Liver (tissue), 9 donors: ENCODE results near the gene INPP4A. TPM values are rescaled to one million over a fixed set of nuclear protein-coding genes. Genes with fewer than 3 reads are reported as not detected.

ENCODE experiments used
- DNase-seq: peaks from one replicate; pipeline ENCODE4 v3.0.0-alpha.2; 2017; ENCODE audit warnings: low spot score
- H3K27ac ChIP-seq, 2 donors: one replicate each; pipeline ENCODE4 v1.7.0; 2013; ENCODE audit warnings: inconsistent platforms in 2 of 2, low read length in 2 of 2, control low read depth in 1 of 2, low read depth in 1 of 2, mild to moderate bottlenecking in 1 of 2
- H3K27me3 ChIP-seq, 4 donors: one replicate each; pipeline versions ENCODE4 v1.6.1 to v1.7.0; 2013; ENCODE audit warnings: low read length in 3 of 4, inconsistent platforms in 1 of 4, mild to moderate bottlenecking in 1 of 4, moderate library complexity in 1 of 4; ENCODE audit not compliant: control insufficient read depth in 4 of 4, insufficient read depth in 4 of 4
- H3K36me3 ChIP-seq, 4 donors: one replicate each; pipeline versions ENCODE4 v1.6.1 to v1.7.0; 2013; ENCODE audit warnings: low read length in 3 of 4, mild to moderate bottlenecking in 3 of 4, low read depth in 1 of 4, moderate library complexity in 1 of 4; ENCODE audit not compliant: control insufficient read depth in 4 of 4, insufficient read depth in 3 of 4
- H3K4me1 ChIP-seq, 4 donors: one replicate each; pipeline versions ENCODE4 v1.6.1 to v1.7.0; 2013; ENCODE audit warnings: low read length in 3 of 4, mild to moderate bottlenecking in 3 of 4, moderate library complexity in 1 of 4; ENCODE audit not compliant: control insufficient read depth in 4 of 4, insufficient read depth in 4 of 4
- H3K4me3 ChIP-seq, 3 donors: one replicate each; pipeline versions ENCODE4 v1.6.1 to v1.7.0; 2013; ENCODE audit warnings: low read length in 3 of 3, control low read depth in 1 of 3, low read depth in 1 of 3, mild to moderate bottlenecking in 1 of 3
- H3K9ac ChIP-seq, 2 donors: one replicate each; pipeline ENCODE4 v1.7.0; 2013; ENCODE audit warnings: low read length in 2 of 2, mild to moderate bottlenecking in 2 of 2, moderate library complexity in 2 of 2, control low read depth in 1 of 2, low read depth in 1 of 2
- H3K9me3 ChIP-seq, 4 donors: one replicate each; pipeline versions ENCODE4 v1.6.1 to v1.7.0; 2013; ENCODE audit warnings: low read length in 3 of 4; ENCODE audit not compliant: control insufficient read depth in 4 of 4
- FOXA1 ChIP-seq: IDR thresholded peaks from 2 replicates; pipeline ENCODE4 v1.6.1; 2016; ENCODE audit warnings: antibody characterized with exemption
- HNF4A ChIP-seq, 2 donors: conservative IDR thresholded peaks; 2 replicates each; pipeline ENCODE4 v1.6.1; 2016; ENCODE audit warnings: antibody characterized with exemption in 2 of 2, mild to moderate bottlenecking in 2 of 2
- HNF4G ChIP-seq: IDR thresholded peaks from 2 replicates; pipeline ENCODE4 v1.6.1; 2016; ENCODE audit warnings: antibody characterized with exemption
- JUND ChIP-seq, 2 donors: IDR thresholded peaks; 2 replicates each; pipeline ENCODE4 v1.6.1; 2016; ENCODE audit warnings: antibody characterized with exemption in 2 of 2
- RAD21 ChIP-seq, 2 donors: IDR thresholded peaks; 2 replicates each; pipeline ENCODE4 v1.6.1; 2016; ENCODE audit warnings: antibody characterized with exemption in 2 of 2, mild to moderate bottlenecking in 2 of 2
- RXRA ChIP-seq, 2 donors: IDR thresholded peaks; 2 replicates each; pipeline ENCODE4 v1.6.1; 2017 to 2018; ENCODE audit warnings: antibody characterized with exemption in 2 of 2, mild to moderate bottlenecking in 1 of 2
- SP1 ChIP-seq: IDR thresholded peaks from 2 replicates; pipeline ENCODE4 v1.6.1; 2018; ENCODE audit warnings: antibody characterized with exemption, mild to moderate bottlenecking
- TAF1 ChIP-seq: conservative IDR thresholded peaks from 2 replicates; pipeline ENCODE4 v1.6.1; 2016; ENCODE audit warnings: antibody characterized with exemption, mild to moderate bottlenecking
- WGBS: extraction: QIAGEN DNeasy Blood & Tissue Kit; methylation state at CpG from one replicate; pipeline ENCODE4 v1.1.7; 2013; 5-methylcytosine and 5-hydroxymethylcytosine counted together
- polyA plus RNA-seq, 2 donors: library from polyadenylated mRNA; stranded (reverse) in 1 of 2; unstranded in 1 of 2; fragments of 200-250 nt in 1 of 2; fragments of >200 nt in 1 of 2; fragmentation: Nextera tagmentation in 1 of 2; extraction: Ambion mirVana in 1 of 2; gene quantifications; one replicate each; pipeline versions ENCODE4 v1.2.1 to v1.2.3, GENCODE V29; 2013 to 2015
- total RNA-seq, 2 donors: library from RNA; depleted of rRNA; stranded (reverse); fragments of >200 nt; gene quantifications; one replicate each; pipeline ENCODE4 v1.2.3, GENCODE V29; 2014
- TF ChIP-seq, protein P1 (sequence below): fragments of 150-350 bp; IDR thresholded peaks from 2 replicates; pipeline ENCODE4 v1.5.1; 2017; ENCODE audit warnings: improper control_type of control experiment, low read depth, low read length; ENCODE audit not compliant: missing input control
- TF ChIP-seq, protein P2 (sequence below): IDR thresholded peaks from 2 replicates; pipeline ENCODE4 v1.6.1; 2016; ENCODE audit warnings: antibody characterized with exemption
- TF ChIP-seq, protein P3 (sequence below): IDR thresholded peaks from 2 replicates; pipeline ENCODE4 v1.6.1; 2016; ENCODE audit warnings: antibody characterized with exemption, mild to moderate bottlenecking
- donor health status: healthy.
- donor health status: healthy.
- donor health status: healthy.
- donor health status: healthy.
- donor health status: healthy.

The INPP4A gene
- total and polyA plus RNA-seq, 4 donors, result 2.9 to 14.9 (median 7.2) TPM

DNA sequence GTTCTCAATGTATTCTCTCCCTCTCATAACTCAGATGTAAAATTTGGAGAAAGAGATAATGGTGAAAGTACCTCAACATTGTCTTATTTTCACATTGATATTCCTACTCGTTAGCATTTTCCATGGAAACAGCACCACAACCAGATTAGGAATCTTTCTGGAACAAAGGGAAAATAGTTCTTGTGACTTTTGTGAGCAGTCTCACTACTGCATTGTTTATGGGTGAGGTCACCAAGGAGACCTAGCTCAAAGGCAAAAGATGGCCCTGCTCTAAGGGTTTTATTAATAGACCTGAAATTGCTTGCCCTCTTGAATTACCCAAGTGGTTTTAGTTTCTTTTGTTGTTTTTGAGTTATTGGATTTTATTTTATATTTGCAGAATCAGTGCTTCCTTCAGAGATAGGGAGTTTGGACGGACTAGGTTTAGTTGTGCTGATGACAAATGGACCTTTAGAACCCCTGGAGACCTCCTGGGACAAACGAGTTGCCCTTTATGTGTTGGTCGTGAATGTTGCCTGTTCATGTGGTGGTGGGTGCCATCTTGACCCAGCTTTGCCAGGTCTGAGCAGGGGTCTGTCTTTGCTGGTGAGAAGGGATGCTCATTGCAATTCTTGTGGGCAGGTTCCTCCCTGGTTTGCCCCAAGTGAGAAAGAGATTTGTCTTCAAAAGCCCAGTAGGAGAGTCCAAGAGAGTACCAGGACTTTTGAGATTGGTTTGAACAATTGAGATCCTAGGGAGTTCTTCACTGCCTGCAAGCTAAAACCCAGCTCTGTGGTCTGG is 58.1 kb downstream of the INPP4A start:
- DNase-seq, result no peak
- no peaks in the 10 kb centered on the region for H3K36me3 ChIP-seq
- WGBS, result 85% methylated on average over 4 of the region's 4 CpGs
- H3K9ac ChIP-seq, result no peak overlapping the region
- TF ChIP-seq HNF4A (conservative IDR thresholded peaks at IDR 0.05) (no peak), JUND (IDR thresholded peaks at IDR 0.05) (no peak), SP1 (no peak), HNF4G (no peak), TAF1 (no peak), FOXA1 (no peak), RAD21 (IDR thresholded peaks at IDR 0.05) (no peak), RXRA (IDR thresholded peaks at IDR 0.05) (no peak)
- TF ChIP-seq, protein P1, sequence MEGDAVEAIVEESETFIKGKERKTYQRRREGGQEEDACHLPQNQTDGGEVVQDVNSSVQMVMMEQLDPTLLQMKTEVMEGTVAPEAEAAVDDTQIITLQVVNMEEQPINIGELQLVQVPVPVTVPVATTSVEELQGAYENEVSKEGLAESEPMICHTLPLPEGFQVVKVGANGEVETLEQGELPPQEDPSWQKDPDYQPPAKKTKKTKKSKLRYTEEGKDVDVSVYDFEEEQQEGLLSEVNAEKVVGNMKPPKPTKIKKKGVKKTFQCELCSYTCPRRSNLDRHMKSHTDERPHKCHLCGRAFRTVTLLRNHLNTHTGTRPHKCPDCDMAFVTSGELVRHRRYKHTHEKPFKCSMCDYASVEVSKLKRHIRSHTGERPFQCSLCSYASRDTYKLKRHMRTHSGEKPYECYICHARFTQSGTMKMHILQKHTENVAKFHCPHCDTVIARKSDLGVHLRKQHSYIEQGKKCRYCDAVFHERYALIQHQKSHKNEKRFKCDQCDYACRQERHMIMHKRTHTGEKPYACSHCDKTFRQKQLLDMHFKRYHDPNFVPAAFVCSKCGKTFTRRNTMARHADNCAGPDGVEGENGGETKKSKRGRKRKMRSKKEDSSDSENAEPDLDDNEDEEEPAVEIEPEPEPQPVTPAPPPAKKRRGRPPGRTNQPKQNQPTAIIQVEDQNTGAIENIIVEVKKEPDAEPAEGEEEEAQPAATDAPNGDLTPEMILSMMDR, result no peak
- TF ChIP-seq, protein P2, sequence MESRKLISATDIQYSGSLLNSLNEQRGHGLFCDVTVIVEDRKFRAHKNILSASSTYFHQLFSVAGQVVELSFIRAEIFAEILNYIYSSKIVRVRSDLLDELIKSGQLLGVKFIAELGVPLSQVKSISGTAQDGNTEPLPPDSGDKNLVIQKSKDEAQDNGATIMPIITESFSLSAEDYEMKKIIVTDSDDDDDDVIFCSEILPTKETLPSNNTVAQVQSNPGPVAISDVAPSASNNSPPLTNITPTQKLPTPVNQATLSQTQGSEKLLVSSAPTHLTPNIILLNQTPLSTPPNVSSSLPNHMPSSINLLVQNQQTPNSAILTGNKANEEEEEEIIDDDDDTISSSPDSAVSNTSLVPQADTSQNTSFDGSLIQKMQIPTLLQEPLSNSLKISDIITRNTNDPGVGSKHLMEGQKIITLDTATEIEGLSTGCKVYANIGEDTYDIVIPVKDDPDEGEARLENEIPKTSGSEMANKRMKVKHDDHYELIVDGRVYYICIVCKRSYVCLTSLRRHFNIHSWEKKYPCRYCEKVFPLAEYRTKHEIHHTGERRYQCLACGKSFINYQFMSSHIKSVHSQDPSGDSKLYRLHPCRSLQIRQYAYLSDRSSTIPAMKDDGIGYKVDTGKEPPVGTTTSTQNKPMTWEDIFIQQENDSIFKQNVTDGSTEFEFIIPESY, result no peak
- no peaks in the 10 kb centered on the region for H3K27me3 ChIP-seq
- H3K9me3 ChIP-seq, result no peaks in the 10 kb centered on the region
- peaks cover 0 to 7% (median 3%) of the 10 kb centered on the region in 4 donors for H3K4me1 ChIP-seq
- no peak overlapping the region for H3K27ac ChIP-seq
- H3K4me3 ChIP-seq, result no peak overlapping the region

DNA sequence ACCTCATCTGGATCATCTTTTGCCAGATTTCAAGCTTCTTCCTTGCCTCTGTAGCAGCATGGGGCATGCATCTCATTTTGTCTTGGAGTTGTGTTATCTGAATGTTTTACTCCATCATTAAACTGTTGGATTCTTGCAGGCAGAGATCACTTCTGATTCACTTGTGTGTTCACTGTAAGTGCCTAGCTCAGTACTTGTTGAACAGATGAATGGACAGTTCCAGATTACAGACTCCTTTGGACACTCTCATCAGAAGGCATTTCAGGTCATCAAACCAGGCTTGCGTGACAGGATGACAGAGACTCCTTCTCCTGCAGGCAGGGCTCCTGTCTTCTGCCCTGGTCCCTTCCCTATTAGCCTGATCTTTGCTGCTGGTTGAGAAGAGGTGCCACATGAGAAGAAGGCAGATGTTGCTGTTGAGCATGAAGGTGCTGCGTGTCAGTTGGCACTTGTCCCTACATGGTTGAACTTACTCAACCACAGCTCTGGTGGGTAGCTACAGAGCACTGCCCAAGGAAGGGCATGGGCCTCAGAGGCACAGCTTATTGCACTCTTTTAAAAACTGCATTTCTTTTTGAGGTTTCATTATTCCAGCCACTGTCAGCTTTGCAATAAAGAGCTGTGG is 58.9 kb downstream of the INPP4A start:
- H3K36me3 ChIP-seq, result no peaks in the 10 kb centered on the region
- 84% methylated on average over 2 of the region's 2 CpGs for WGBS
- H3K9ac ChIP-seq, result no peak overlapping the region
- no peak overlapping the region for H3K27ac ChIP-seq
- DNase-seq, result no peak
- H3K4me1 ChIP-seq, result peaks cover 0 to 8% (median 3%) of the 10 kb centered on the region in 4 donors
- H3K9me3 ChIP-seq, result no peaks in the 10 kb centered on the region
- H3K27me3 ChIP-seq, result no peaks in the 10 kb centered on the region
- no peak overlapping the region for H3K4me3 ChIP-seq
- TF ChIP-seq RAD21 (IDR thresholded peaks at IDR 0.05) (no peak), TAF1 (no peak), HNF4A (conservative IDR thresholded peaks at IDR 0.05) (no peak), HNF4G (no peak)
- TF ChIP-seq, protein P3, sequence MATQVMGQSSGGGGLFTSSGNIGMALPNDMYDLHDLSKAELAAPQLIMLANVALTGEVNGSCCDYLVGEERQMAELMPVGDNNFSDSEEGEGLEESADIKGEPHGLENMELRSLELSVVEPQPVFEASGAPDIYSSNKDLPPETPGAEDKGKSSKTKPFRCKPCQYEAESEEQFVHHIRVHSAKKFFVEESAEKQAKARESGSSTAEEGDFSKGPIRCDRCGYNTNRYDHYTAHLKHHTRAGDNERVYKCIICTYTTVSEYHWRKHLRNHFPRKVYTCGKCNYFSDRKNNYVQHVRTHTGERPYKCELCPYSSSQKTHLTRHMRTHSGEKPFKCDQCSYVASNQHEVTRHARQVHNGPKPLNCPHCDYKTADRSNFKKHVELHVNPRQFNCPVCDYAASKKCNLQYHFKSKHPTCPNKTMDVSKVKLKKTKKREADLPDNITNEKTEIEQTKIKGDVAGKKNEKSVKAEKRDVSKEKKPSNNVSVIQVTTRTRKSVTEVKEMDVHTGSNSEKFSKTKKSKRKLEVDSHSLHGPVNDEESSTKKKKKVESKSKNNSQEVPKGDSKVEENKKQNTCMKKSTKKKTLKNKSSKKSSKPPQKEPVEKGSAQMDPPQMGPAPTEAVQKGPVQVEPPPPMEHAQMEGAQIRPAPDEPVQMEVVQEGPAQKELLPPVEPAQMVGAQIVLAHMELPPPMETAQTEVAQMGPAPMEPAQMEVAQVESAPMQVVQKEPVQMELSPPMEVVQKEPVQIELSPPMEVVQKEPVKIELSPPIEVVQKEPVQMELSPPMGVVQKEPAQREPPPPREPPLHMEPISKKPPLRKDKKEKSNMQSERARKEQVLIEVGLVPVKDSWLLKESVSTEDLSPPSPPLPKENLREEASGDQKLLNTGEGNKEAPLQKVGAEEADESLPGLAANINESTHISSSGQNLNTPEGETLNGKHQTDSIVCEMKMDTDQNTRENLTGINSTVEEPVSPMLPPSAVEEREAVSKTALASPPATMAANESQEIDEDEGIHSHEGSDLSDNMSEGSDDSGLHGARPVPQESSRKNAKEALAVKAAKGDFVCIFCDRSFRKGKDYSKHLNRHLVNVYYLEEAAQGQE, result no peak
